NCI-H345 treated with DMSO at 0.1 percent for 48 hours (cell line): Measurements from ENCODE around the gene IL22RA1.

Experiments
- DNase-seq: peaks from one replicate; lab custom pipeline; 2025; ENCODE audit not compliant: unreplicated experiment; lab: John Stamatoyannopoulos, UW

The IL22RA1 gene

GRCh38 chr1:24142546-24143534 lies at the start of gene IL22RA1:
Gene IL22RA1, minus strand, starts transcription at chr1:24143140. Its CDS starts 58 bp downstream, at chr1:24143082.
- no peak for DNase-seq

GRCh38 chr1:24191860-24192259 lies 48.9 kb upstream of the IL22RA1 start:
- no peak for DNase-seq

- no peak for DNase-seq
Measured at GRCh38 chr1:24190983-24191461, 48.1 kb upstream of the IL22RA1 start.

- DNase-seq, result no peak
Measured at GRCh38 chr1:24189528-24189927, 46.6 kb upstream of the IL22RA1 start.

- peak; percentile 70 for DNase-seq
Measured at GRCh38 chr1:24186993-24187790, 44.3 kb upstream of the IL22RA1 start, which contains the start of gene IFNLR1. Gene IFNLR1, minus strand, starts transcription at chr1:24187289. Its CDS starts 41 bp downstream, at chr1:24187248.

- no peak for DNase-seq
Measured at GRCh38 chr1:24186711-24186992, 43.7 kb upstream of the IL22RA1 start.

GRCh38 chr1:24186031-24186710 lies 43.2 kb upstream of the IL22RA1 start:
- DNase-seq, result no peak

- DNase-seq, result no peak
Measured at GRCh38 chr1:24185076-24185475, 42.1 kb upstream of the IL22RA1 start.

GRCh38 chr1:24182061-24182460 lies 39.1 kb upstream of the IL22RA1 start:
- DNase-seq, result no peak

GRCh38 chr1:24181619-24182018 lies 38.7 kb upstream of the IL22RA1 start:
- DNase-seq, result no peak

- DNase-seq, result no peak
Measured at GRCh38 chr1:24180676-24181075, 37.7 kb upstream of the IL22RA1 start.

- no peak for DNase-seq
Measured at GRCh38 chr1:24179251-24179840, 36.4 kb upstream of the IL22RA1 start.

GRCh38 chr1:24178407-24178806 lies 35.5 kb upstream of the IL22RA1 start:
- no peak for DNase-seq

- DNase-seq, result no peak
Measured at GRCh38 chr1:24177161-24177560, 34.2 kb upstream of the IL22RA1 start.

GRCh38 chr1:24175033-24175755 lies 32.3 kb upstream of the IL22RA1 start:
- no peak for DNase-seq

GRCh38 chr1:24173638-24174575 lies 31.0 kb upstream of the IL22RA1 start:
- DNase-seq, result no peak

GRCh38 chr1:24172598-24172997 lies 29.7 kb upstream of the IL22RA1 start:
- no peak for DNase-seq

GRCh38 chr1:24169286-24169685 lies 26.3 kb upstream of the IL22RA1 start:
- DNase-seq, result no peak

- no peak for DNase-seq
Measured at GRCh38 chr1:24168245-24168644, 25.3 kb upstream of the IL22RA1 start.
